GM18873 (cell line): Measurements from ENCODE around the gene TMEM158.

ENCODE experiments used
- ATAC-seq: cut with Tn5 transposase; IDR thresholded peaks from one replicate; pipeline ENCODE4 v1.9.1; 2021; ENCODE audit warnings: mild to moderate bottlenecking, moderate library complexity, moderate number of reproducible peaks; ENCODE audit not compliant: unreplicated experiment, low FRiP score

TMEM158 gene

DNA sequence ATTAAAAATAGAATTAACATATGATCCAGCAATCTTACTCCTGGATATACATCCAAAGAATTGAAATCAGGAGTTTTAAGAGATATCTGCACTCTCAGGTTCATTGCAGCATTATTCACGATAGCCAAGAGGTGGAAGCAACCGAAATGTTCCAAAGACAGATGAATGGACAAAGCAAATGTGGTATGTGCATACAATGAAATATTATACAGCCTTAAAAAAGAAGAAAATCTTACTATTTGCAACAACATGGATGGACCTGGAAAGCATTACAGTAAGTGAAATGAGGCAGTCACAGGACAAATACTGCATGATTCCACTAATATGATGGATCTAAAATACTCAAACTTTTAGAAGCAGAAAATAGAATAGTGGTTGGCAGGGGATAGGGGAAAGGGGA is 9.3 kb upstream of the TMEM158 start:
- ATAC-seq = no peak

DNA sequence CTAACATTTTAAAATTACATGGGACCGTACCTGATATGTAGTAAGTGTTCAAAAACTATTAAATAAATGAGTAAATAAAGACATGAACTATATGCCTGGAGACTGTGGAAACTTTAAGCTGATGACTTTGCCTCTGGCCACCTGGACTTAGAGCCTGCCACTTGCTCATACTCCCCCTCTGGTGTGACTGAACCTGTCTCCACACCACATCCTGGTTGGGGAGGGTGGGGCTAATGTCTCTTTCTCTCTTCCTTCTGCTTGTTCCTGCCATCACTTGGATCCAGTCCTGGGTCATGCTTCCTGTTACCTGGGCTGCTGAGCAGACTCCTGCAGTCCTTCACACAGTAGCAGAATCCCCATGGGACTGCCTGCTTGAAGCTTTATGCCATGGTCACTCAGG is 8.2 kb upstream of the TMEM158 start:
- no peak for ATAC-seq

DNA sequence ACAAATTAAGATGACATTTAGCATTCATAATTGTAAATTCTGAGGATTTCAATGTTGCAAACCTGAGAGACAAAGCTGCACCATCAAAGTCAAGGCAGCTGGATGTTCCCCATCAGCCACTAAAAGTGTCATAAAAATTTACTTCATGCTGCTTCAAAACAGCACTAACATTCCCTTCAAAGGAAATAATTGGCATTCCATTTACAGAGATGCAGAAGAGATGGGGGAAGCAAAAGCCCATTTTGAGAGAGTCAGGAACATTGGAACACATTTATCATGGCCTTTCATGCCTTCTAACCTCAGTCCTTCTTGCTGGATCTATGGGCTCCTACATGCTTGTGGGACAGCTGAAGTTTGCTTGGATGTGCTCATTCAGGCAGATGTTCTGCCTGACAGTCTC is 6.4 kb upstream of the TMEM158 start:
- ATAC-seq = no peak

DNA sequence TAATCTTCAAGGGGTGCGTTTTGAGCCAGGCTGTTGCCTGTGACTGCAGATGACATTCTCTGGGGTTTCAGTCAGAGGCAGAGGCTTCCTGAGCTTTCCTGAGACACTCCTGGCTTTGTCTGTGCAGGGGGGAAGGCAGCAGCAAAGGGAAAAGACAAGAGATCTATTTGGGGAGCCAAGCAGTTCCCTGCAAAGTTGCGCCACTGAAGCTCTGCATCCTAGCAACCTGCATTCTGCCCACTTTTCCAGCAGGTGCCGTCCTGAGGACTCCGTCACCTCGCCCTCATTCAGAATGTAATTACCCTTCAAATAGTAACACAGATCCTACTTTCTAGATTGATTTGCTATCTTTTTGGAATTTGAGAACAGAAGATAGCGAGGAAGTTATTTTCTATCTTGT is 1.9 kb upstream of the TMEM158 start:
- ATAC-seq = no peak

DNA sequence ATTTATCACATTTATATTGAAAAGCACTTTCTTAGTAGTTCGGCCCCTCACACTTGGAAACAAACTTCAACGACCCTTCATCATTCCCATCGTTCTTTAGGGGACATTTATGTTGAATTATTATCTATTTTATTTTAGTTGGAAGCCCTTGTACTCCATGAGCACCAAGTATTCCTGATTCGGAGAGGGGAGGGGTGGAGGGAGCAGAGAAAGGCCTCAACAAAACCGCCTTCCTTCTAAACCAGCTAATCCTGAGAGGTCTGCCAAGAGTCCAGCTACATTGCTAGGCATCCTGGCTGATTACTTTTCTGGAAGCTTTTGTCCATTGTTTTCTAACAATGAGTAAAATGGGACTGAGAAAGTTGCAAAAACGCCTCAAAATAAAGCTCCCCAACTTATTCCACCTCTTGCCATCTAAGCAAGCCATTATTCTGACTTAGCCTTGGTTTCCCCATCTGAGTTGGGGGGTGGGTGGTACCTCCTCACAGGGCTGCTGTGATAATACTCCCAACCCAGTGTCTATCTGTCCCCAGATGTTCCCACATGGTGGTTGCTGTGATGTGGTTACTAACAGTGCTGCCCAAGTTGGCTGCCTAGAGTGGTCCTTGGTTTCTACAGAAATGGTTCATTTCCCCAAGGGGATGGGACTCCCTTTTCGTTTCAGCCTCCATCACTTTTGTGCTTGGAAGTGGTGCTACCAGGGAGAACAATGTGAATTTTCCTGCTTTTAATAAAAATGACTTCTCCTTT is 1.2 kb upstream of the TMEM158 start:
- no peak for ATAC-seq

DNA sequence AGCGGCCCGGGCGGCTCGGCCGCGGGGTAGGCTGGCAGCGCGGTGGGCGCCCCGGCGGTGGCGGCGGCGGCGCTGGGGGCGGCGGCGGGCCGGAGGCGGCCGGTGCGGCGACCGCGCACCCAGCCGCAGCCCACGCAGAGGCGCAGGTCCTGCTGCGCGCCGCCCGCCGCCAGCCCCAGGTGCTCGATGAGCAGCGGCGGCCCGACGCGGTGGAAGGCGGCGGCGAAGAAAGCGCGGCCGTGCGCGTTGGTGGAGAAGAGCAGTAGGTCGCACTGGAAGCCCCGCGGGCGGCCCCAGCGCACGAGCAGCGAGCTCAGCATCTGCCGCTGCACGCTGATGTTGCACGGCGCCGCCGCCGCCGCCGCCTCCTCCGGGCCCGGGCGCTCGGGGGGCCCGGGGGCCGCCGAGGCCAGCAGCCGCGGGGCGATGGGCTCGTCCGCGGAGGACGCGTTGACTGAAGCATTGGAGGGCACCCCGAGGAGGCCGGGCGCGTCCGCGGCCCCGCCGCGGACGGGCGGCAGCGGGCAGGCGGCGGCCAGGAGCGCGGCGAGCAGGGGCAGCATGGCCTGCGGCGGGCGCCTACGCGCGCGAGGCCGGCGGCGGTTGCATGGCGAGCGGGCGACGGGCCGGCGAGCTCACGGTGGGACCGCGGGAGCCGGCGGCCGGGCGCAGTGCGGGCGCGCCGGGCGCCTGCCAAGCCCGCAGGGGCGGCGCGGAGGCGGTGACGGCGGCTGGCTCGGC is 452 bp downstream of the TMEM158 start:
- no peak for ATAC-seq

DNA sequence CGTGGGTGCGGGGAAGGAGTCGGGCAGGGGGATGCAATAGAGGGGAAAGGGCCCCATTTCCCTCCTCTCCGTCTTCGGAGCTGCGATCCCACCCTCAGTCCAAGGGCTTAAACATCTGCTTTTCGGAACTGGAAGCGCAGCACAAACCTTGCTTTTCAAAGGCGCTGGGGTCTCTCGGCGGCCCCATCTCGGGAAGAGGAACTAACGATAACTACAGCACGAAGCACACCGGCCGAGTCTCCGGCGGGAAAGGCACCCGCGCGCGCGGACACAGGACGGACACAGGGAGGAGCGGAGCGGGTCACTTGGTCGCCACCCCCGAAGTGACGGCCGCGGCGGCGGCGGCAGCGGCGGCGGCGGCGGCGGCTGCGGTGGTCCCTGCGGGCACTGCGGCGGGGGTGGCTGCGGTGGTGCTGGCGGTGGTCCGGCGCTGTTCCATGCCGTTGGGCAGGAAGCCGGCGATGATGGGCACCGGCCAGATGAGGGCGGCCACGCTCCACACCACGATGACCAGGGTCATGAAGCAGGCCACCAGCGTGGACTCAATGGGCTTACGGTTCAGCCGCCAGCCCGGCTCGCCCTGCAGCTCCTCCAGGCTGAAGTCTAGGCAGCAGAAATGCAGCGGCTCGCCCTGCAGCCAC is 1.1 kb downstream of the TMEM158 start:
- no peak for ATAC-seq

DNA sequence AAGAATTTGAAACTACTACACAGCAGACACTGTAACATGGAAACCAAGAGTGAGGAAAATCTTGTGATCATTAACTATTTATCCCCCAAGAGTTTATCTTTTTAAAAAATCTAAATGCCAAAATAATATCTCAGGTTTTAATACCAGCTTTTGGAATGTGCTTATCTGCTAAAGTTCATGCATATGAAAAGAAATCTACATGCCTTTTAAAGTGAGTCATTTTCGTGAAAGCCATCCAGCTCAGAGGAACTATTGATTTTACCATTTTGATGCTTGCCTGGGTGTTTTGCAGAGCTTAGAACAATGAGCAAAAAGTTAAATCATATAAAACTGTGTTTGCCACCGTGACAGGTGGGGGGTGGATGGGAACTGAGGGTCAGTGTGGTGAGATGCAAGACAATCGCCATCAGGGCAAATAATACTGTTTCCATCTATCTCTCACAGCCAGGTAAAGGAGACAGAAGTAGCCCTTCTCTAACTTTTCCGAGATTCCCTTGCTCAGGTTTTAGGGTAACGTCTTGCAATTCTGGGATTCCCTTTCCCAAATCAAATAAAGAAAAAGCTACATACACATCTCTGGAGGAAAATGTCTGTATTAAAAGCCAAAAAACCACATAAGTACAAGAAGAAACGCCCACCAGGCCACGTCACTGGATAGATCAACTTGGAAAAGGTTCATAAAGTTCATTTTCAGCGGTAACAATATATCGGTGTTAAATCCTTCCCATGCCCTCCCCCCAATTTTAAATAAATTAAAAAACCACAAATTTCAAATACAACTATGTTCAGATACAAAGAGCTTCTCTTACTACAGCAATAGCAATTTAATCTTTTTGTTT is 2.0 kb downstream of the TMEM158 start:
- no peak for ATAC-seq

DNA sequence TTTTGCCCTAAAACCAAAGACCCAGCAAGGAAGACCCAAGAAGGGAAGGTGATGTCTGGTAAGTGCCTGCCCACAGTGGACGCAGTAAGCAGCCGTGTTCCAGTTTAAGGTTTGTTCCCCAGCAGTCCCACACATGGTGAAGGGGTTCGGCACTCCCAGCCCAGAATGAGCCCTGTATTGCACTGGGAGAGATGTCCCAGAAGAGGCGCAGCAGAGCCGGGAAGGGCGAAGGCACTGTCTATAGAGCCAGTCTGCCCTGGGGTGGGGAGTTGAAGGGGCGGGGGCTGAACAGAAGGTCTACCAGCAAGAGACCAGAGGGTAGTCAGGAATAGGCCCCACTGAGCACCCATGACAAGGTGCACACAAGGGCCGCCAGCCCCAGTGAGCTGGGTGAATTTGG is 6.4 kb downstream of the TMEM158 start:
- ATAC-seq = no peak

DNA sequence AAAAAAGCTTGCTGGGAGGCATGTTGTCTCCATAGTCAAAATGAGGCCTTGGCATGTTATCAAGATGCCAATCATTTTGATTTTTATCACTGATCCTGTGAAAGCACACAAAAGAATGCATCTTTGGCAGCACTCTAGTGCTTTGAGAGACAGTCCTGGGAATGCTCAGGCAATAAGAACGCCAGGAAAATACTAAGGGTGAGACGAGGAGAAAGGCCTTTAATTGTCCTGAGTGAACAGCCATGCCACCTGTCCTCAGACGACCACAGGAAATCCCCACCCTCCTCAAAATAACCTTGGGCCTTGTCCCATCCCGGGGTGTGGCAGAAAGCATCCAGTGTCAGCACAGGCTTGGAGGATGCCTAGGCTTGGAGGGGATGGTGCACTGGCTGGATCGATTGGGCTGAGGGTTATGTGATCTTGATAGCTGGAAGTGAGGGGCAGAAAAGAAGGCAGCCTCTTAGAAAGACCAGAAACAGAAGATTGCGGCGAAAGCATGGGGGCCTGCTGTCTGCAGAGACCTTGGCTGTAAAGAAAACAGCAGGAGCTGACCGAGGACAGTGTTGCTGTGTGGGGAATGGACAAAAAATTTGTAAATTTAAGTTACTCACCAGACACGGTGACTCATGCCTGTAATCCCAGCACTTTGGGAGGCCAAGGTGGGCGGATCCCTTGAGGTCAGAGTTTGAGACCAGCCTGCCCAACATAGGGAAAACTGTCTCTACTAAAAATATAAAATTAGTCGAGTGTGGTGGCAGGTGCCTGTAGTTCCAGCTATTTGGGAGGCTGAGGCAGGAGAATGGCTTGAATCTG is 7.3 kb downstream of the TMEM158 start:
- ATAC-seq = no peak

DNA sequence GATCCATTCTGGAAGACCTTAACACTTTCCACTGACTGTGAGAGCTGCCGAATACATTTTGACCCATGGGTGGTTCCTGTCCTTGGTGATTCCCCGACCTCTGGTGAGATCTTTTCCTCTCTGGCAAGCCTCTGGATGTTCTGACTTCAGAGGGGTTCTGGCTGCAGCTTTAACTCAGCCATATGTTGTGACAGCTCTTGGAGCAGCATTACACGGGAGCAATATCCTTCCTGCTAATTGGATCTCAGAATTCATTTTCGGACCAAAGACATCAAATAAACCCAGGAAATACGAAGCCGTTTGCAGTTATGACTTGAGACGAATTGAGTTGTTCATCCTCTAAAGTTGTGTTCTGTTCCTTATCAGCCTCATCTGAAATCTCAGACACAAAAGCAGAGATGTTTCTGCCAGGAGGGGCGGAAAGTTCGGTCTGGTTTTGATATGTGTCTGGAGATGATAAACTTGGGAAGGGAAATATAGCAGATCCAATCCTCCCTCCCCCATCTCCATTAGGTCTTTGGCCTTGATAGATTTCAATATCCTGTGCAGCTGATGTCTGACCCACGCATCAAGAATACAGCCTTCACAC is 10.0 kb downstream of the TMEM158 start:
- no peak for ATAC-seq

DNA sequence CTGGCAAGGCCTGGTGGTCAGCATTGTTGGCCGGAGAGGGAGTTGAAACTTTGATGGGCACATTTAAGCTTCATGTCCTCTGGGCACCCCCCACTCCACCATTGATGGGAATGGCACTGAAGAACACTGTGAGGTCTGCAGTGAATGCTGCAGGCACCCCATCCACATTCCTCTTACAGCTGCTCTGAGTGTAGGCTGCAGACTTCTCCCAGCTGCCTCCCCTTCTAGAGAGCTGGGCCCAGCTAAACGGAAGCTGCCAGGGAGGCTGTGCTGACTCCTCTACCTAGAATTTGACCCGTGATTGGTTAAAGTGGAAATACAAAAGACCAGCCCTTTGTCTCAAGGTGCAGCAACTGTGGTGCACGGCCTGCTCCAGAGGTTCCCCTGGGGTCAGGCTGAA is 10.6 kb downstream of the TMEM158 start:
- no peak for ATAC-seq

DNA sequence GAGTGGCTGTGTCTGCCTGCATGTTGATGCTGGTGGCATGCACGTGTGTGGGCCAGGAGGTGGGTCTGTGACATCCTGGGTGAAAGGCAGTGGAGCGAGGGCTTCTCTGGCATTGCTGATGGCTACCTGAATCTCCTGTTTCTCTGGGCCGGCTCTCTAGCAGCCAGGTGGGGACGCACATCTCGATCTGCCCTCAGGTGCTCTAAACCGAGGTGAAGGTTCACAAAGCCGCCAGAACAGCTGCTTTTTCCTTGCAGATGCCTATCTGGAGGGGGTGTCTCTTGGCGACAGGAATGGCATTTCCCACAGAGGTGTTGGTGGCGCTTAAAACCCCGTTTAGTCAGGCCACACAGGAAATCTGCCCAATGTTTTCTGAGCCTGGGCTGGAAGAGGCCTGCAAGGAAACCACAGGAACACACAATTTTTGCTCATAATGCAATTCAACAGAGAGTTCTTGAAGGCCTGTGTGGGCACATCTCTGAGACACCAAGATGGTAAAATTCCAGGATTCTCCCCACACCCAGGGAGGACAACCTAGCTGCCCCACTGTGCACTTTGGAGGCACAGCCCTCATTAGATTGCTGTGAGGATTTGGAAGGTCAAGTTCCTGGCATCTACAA is 11.9 kb downstream of the TMEM158 start:
- ATAC-seq = no peak

DNA sequence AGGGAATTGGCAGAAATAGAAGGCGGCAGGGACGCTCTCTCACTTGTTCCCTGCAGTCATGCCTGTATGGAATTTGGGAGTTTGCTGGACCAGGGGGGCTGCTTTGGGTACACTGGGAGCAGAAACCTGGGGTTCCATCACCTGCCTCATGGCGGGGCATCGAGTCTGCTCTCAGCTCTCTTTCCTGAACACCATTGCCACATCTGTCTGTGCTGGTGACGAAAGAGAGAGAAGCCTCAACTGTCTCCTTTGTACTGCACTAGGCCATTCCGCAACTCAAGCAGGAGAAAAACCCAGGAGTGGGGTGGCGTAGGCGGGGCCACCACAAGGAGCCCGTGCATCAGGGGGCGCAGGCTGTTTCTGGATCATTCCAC is 14.0 kb downstream of the TMEM158 start:
- ATAC-seq = no peak

DNA sequence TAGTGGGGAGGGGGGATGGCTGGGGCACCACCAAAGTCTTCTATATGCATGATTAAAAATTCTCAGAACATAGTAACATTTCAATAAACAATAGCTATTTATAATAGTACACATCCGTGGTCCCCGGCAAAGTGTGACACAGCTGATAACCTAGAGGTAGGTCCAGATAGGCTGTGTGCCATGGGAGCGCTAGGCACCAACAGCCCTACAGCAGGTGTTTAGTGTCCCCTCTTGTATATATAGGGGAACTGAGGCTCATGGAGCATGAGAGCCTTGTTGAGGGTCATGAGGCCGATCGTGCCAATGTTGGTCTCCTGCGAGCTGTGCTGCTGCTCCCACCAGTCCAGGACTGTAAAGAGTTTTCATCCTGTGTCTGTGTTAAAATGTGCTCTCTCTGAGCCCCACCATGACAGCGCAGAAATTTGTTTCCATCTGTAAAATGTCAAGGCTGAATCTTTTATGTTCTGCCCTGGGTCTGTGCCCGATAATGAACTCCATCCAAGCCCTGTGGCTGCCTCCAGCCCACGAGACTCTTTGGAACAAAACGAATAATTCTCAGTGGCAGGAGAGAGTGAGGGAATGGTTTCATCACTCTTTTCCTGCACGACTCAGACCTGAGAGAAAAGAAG is 14.5 kb downstream of the TMEM158 start:
- ATAC-seq = no peak

DNA sequence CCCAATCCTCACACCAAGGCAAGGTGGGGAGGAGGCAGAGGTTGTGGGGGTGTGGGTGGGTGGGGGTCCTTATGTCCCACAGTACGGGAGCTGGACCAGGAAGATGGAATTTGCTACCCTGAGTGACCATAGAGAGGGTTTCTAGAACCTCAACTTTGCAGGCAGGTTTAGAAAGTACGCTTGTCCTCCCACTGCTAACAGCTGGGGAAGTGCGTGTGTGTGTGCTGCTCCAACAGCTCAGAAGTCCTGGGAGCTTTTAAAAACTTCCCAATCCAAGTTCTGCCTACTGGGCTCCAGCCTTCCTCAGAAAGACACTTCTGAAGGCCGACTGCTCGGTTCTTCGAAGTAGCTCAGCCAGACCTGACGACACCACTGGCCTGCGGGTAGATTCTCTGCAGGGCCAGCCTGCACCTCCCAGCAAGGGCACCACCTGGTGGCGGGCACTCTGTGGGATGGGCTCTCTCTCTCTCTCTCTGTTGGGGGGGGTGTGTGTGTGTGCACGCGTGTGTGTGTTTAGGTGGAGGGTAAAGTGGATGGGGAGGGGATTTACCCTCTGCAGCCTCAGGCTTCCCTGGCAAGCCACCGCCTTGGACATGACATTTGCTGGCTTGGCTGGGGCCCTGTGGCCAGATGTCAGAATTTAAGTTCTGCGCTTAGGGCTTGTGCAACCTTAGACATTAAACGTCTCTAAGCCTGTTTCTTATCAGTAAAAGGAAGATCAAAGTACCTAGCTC is 15.6 kb downstream of the TMEM158 start:
- ATAC-seq = no peak

DNA sequence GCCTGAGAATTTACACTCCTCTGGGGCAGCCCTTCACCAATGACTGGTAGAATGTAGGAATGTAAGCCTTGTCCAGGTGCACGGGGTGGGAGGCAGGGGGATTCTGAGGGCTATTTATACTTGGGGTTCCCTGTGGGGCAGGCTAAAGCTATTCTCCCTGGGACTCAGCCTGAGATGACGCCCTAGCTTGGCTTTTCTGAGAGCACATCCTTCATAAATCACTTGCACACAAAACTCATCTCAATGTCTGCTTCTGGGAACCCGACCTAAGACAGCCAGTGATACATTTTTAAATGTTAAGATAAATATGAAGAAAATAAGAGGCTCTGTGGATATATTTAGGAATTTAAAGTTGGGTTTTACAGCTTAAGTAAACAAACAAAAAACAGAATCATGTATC is 16.6 kb downstream of the TMEM158 start:
- no peak for ATAC-seq

DNA sequence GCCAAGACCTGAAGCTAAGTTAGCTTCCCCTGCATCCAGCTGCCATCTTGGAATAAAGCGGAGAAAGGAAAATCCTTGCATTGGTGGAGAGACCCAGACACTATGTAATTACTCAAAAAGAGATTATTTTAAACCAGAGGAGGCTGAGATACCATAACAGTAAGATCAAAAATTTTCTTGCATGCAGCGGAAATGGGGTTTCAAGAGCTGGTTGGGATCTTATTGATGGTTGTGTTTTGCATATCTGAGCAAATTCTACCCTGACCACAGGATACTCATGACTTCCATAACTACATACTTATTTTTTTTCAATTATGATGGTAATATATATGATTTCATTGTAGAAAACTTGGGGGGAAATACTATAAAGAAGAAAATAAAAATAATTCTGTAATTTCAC is 17.5 kb downstream of the TMEM158 start:
- no peak for ATAC-seq
